Activated CD4-positive, alpha-beta memory T cell treated with anti-CD3 and anti-CD28 coated beads, Interleukin-2, amount 10 ng/mL, durations not matched to agents 7 days and 5 days (primary cell): Measurements from ENCODE around the gene CES4A. TPM values are rescaled to one million over a fixed set of nuclear protein-coding genes. Genes with fewer than 3 reads are reported as not detected.
"Not testable (repeated sequence)": the region's sequence is repeated elsewhere in the genome, so short reads cannot be mapped to it uniquely, and the experiment has no call there.

ENCODE experiments used
- CTCF ChIA-PET: fragments of 350-600 bp; sonication (Branson Sonifier 250); formaldehyde crosslinking; loops from one replicate; lab custom pipeline; 2021; ENCODE audit warnings: antibody characterized with exemption, inconsistent platforms; lab: Charles Lee
- POLR2A ChIA-PET: fragments of 350-600 bp; sonication (Branson Sonifier 250); formaldehyde crosslinking; loops from one replicate; lab custom pipeline; 2021; ENCODE audit warnings: antibody characterized with exemption; lab: Charles Lee
- DNase-seq: peaks from one replicate; pipeline ENCODE4 v3.0.0-alpha.2; 2020
- H3K27ac Mint-ChIP-seq: one replicate; pipeline ENCODE4 v1.8.0; 2021; ENCODE audit warnings: mild to moderate bottlenecking, mixed read lengths
- H3K27me3 Mint-ChIP-seq: one replicate; pipeline ENCODE4 v1.8.0; 2021; ENCODE audit warnings: mixed read lengths
- H3K36me3 Mint-ChIP-seq: one replicate; pipeline ENCODE4 v1.8.0; 2021; ENCODE audit warnings: low read depth, mixed read lengths
- H3K4me1 Mint-ChIP-seq: one replicate; pipeline ENCODE4 v1.8.0; 2021; ENCODE audit warnings: mixed read lengths
- H3K4me3 Mint-ChIP-seq: one replicate; pipeline ENCODE4 v1.8.0; 2021; ENCODE audit warnings: mild to moderate bottlenecking, mixed read lengths
- H3K9me3 Mint-ChIP-seq: one replicate; pipeline ENCODE4 v1.8.0; 2021; ENCODE audit warnings: mixed read lengths
- total RNA-seq, 2 experiments: library from RNA; stranded (reverse); gene quantifications; one replicate each; pipeline ENCODE4 v1.2.3, GENCODE V29; 2021

Gene CES4A
- total RNA-seq, 2 experiments from 2014 or later, result 37.8 to 39.3 TPM

DNA sequence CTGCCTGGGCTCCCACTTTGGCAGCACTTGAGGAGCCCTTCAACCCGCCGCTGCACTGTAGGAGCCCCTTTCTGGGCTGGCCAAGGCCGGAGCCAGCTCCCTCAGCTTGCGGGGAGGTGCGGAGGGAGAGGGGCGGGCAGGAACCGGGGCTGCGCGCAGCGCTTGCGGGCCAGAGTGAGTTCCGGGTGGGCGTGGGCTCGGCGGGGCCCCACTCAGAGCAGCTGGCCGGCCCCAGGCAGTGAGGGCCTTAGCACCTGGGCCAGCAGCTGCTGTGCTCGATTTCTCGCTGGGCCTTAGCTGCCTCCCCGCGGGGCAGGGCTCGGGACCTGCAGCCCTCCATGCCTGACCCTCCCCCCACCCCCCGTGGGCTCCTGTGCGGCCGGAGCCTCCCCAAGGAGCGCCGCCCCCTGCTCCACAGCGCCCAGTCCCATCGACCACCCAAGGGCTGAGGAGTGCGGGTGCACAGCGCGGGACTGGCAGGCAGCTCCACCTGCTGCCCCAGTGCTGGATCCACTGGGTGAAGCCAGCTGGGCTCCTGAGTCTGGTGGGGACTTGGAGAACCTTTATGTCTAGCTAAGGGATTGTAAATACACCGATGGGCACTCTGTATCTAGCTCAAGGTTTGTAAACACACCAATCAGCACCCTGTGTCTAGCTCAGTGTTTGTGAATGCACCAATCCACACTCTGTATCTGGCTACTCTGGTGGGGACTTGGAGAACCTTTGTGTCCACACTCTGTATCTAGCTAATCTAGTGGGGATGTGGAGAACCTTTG, 14.0 kb upstream of the CES4A start:
- not testable (repeated sequence) for H3K9me3 Mint-ChIP-seq, DNase-seq, H3K36me3 Mint-ChIP-seq, H3K27me3 Mint-ChIP-seq
- ChIA-PET CTCF (interaction anchor here (1.0 to 6.7 kb wide), 7 partner anchors 9 to 183 kb away, joined by 3 to 38 read pairs (median 8); partner anchors contain the start of gene CES3), POLR2A (interaction anchor here (0.8 to 3.2 kb wide), 9 partner anchors 9 to 218 kb away, joined by 3 to 13 read pairs (median 4); partner anchors contain the start of genes CBFB, FBXL8 and TRADD)
- peaks cover 38% of the 10 kb centered on the region for H3K4me1 Mint-ChIP-seq
- H3K27ac Mint-ChIP-seq, result peak overlapping the region; percentile 78
- peak overlapping the region; percentile 68 for H3K4me3 Mint-ChIP-seq

DNA sequence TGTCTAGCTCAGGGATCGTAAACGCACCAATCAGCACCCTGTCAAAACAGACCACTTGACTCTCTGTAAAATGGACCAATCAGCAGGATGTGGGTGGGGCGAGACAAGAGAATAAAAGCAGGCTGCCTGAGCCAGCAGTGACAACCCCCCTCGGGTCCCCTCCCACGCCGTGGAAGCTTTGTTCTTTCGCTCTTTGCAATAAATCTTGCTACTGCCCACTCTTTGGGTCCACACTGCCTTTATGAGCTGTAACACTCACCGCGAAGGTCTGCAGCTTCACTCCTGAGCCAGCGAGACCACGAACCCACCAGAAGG, 13.5 kb upstream of the CES4A start:
- CTCF ChIA-PET, result interaction anchor here (1.0 to 6.7 kb wide), 13 partner anchors 8 to 262 kb away, joined by 3 to 38 read pairs (median 7); partner anchors contain the start of genes CES3 and NOL3
- not testable (repeated sequence) for H3K9me3 Mint-ChIP-seq, H3K36me3 Mint-ChIP-seq, H3K27me3 Mint-ChIP-seq
- Mint-ChIP-seq H3K27ac (peak overlapping the region; percentile 78), H3K4me1 (peaks cover 40% of the 10 kb centered on the region), H3K4me3 (peak overlapping the region; percentile 68)
- POLR2A ChIA-PET, result interaction anchor here (0.8 to 3.2 kb wide), 9 partner anchors 10 to 218 kb away, joined by 3 to 13 read pairs (median 4); partner anchors contain the start of genes CBFB, FBXL8 and TRADD
- DNase-seq, result peak; percentile 64

DNA sequence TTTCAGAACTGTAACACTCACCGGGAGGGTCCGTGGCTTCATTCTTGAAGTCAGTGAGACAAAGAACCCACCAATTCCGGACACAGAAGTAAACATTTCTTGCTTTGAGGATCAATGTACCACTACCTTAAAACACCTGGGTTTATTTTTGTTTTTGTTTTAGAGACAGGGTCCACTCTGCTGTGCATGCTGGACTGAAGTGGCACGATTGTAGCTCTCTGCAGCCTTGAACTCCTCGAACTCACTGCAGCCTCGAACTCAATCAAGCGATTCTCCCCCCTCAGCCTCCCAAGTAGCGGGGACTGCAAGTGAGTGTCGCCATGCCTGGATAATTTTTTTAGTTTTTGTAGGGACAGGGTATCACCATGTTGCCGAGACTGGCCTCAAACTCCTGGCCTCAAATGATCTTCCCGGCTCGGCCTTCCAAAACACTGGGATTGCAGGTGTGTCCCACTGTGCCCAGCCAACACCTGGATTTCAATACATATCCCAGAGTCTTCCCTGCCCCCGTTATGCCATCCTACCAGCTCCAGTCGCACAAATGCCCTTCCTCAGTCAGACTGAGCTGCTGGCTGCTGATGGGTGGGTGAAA, 13.0 kb upstream of the CES4A start:
- peaks cover 43% of the 10 kb centered on the region for H3K4me1 Mint-ChIP-seq

DNA sequence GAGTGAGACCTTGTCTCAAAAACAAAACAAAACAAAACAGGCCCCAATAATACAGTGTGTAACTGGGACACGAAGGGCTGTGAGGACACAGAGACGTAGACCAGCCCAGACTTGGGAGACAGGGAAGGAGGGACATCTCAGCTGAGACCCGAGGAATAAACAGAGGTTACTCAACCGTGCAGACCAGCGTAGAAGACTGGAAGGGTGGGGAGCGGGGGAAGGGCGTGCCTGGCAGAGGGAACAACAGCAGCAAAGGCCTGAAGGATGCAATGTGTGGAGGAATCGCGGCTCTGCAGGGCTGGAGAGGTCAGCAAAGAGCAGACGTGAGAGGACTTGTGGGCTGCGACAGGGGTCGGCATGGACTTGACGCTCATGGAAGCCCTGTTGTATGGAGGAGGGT, 11.6 kb upstream of the CES4A start:
- H3K4me1 Mint-ChIP-seq, result peaks cover 50% of the 10 kb centered on the region
- no peak for DNase-seq
- peaks cover 2% of the 10 kb centered on the region for H3K9me3 Mint-ChIP-seq
- CTCF ChIA-PET, result interaction anchor here (0.6 to 6.7 kb wide), 19 partner anchors 13 to 184 kb away, joined by 3 to 38 read pairs (median 6); partner anchors contain the start of genes B3GNT9 and CES3
- no peak overlapping the region for H3K4me3 Mint-ChIP-seq
- H3K27me3 Mint-ChIP-seq, result no peaks in the 10 kb centered on the region
- H3K27ac Mint-ChIP-seq, result peak overlapping the region; percentile 35
- POLR2A ChIA-PET, result interaction anchor here (1.2 to 3.2 kb wide), 4 partner anchors 9 to 182 kb away, joined by 4 to 13 read pairs (median 8); partner anchors contain the start of genes FBXL8 and TRADD
- H3K36me3 Mint-ChIP-seq, result peaks cover 3% of the 10 kb centered on the region

More for the DNA sequence above, 13.0 kb upstream of the CES4A start:
- H3K9me3 Mint-ChIP-seq, result peaks cover 2% of the 10 kb centered on the region
- H3K27me3 Mint-ChIP-seq, result no peaks in the 10 kb centered on the region
- ChIA-PET POLR2A (interaction anchor here (0.8 to 3.2 kb wide), 11 partner anchors 9 to 217 kb away, joined by 3 to 13 read pairs (median 4); partner anchors contain the start of genes CBFB, FBXL8 and TRADD), CTCF (interaction anchor here (1.0 to 6.7 kb wide), 17 partner anchors 8 to 261 kb away, joined by 3 to 38 read pairs (median 5); partner anchors contain the start of genes B3GNT9, CES3 and NOL3)
- no peak for DNase-seq
- H3K4me3 Mint-ChIP-seq, result peak overlapping the region; percentile 68
- peaks cover 3% of the 10 kb centered on the region for H3K36me3 Mint-ChIP-seq
- peak overlapping the region; percentile 78 for H3K27ac Mint-ChIP-seq

DNA sequence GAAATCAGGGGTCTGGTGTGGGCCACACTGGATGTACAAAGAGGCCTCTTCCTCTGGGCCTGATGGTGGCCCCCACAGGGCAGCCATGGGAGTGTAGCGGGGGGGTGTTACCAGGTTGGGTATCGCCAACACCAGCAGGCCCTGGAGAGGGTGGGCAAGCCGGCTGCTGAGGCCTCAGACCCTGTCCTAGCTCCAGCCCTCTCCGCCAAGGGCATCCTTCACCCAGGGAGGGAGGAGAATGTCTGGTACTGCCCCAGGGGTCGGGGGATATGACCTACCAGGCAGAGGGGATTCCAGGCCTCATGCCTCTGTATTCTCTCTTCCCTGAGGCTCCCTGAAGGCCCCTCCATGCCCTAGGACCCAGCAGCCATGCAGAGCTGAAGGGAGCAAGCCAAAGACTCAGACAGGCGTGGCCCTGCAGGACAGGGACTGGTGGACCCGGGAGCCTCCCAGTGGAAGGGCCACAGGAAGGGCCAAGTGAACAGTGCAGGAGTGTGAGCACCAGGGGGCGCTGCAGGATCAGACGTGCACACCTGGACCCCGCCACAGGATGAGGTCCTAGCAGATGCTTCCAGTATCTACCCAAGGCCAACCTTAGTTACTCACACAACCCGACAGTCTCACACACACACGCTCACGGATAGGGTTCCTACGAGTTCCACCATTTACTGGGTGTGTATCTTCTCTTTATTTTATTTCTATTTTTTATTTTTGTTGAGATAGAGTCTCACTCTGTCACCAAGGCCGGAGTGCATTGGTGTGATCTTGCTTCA, 10.9 kb upstream of the CES4A start:
- Mint-ChIP-seq H3K9me3 (peaks cover 2% of the 10 kb centered on the region), H3K27ac (peak overlapping the region; percentile 64), H3K27me3 (no peaks in the 10 kb centered on the region), H3K4me3 (no peak overlapping the region), H3K4me1 (peaks cover 58% of the 10 kb centered on the region), H3K36me3 (peaks cover 8% of the 10 kb centered on the region)
- peak; percentile 92 for DNase-seq
- ChIA-PET POLR2A (interaction anchor here (2.3 kb wide), 2 partner anchors 23 to 36 kb away, joined by 9 to 15 read pairs; no protein-coding TSS in a partner anchor), CTCF (interaction anchor here (0.6 to 6.7 kb wide), 17 partner anchors 13 to 270 kb away, joined by 3 to 38 read pairs (median 4); partner anchors contain the start of genes B3GNT9 and FHOD1)

DNA sequence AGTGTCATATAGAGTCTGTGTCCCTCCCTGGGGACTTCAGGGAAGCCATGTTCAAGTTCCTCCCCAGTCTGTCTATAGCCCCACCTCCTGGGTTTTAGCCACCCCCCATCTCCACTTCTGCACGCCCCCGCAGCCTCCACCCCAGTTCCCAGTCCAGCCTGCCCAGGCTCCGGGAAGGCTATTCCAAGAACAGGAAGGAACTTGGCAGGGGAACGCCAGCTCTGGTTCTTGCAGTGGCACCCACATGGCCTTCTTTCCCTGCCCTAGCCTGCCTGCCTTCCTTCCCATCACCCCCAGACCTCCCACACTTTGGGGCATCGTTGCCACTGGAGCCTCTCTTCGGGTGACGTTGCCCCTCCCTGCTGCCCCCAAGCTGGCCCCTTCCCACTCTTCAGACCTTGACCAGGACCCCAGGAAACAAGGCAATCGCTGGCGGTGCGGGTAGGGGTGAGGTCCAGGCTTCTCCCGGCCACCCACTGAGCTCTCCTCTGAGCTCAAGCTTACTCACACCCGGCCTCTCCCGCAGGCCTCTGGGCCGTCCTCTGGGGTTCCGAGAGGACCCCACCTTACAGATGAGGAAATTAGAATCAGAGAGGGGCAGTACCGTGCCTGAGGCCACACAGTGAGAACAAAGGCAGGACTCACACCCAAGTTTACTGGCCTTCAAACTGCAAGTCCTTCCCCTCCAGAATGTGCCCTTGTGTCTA, 9.2 kb upstream of the CES4A start:
- peaks cover 71% of the 10 kb centered on the region for H3K4me1 Mint-ChIP-seq

DNA sequence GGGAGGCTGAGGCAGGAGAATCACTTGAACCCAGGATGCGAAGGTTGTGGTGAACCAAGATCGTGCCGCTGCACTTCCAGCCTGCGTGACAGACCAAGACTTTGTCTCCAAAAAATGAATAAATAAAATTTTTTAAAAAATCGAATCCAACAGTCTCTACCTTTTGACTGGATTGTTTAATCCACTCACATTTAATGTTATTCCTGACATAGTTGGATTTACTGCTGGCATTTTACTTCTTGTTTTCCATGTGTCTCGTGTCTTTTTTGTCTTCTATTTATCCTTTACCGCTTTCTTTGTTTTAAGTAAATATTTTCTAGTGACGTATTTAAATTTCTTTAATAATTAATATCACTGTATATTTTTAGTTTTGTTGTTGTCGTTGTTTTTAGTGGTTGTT, 5.4 kb upstream of the CES4A start:
- Mint-ChIP-seq H3K9me3 (peaks cover 4% of the 10 kb centered on the region), H3K4me1 (peaks cover 77% of the 10 kb centered on the region), H3K4me3 (no peak overlapping the region), H3K27ac (peak overlapping the region; percentile 98), H3K36me3 (peaks cover 23% of the 10 kb centered on the region), H3K27me3 (no peaks in the 10 kb centered on the region)
- ChIA-PET CTCF (interaction anchor here (0.7 to 3.1 kb wide), 9 partner anchors 8 to 244 kb away, joined by 3 to 20 read pairs (median 3); partner anchors contain the start of gene TMEM208), POLR2A (interaction anchor here (0.6 to 4.6 kb wide), 10 partner anchors 23 to 580 kb away, joined by 3 to 81 read pairs (median 5); partner anchors contain the start of genes CBFB, CTCF, FBXL8 and FHOD1)
- no peak for DNase-seq

More for the DNA sequence above, 9.2 kb upstream of the CES4A start:
- POLR2A ChIA-PET, result interaction anchor here (1.1 to 2.3 kb wide), 3 partner anchors 22 to 179 kb away, joined by 4 to 15 read pairs (median 9); no protein-coding TSS in a partner anchor
- CTCF ChIA-PET, result interaction anchor here (0.9 to 6.7 kb wide), 7 partner anchors 25 to 206 kb away, joined by 3 to 38 read pairs (median 6); no protein-coding TSS in a partner anchor
- no peak overlapping the region for H3K27ac Mint-ChIP-seq
- H3K36me3 Mint-ChIP-seq, result peaks cover 9% of the 10 kb centered on the region
- H3K4me3 Mint-ChIP-seq, result no peak overlapping the region
- no peak for DNase-seq
- no peaks in the 10 kb centered on the region for H3K27me3 Mint-ChIP-seq
- peaks cover 2% of the 10 kb centered on the region for H3K9me3 Mint-ChIP-seq

DNA sequence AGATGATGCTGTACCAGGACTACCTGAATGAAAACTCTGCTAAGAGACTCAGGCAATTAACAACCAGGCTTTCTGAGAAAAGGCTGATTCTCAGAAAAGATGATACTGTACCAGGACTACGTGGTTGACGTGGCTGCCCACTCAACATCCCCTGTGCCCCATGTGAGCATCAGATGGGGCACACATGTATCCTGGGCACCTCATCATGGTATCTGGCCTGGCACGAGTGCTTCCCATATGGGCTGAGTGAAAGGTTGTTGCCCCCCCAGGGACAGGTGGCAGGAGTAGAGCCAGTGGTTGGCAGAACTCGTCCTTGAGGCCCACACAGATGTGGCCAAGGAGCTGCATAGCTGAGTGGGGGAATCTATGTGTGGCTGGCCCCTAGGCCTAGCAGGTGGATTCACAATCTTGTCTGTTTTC, 3.5 kb upstream of the CES4A start:
- DNase-seq, result peak; percentile 81
- ChIA-PET CTCF (interaction anchor here (0.5 to 3.1 kb wide), 12 partner anchors 22 to 496 kb away, joined by 3 to 20 read pairs (median 4); partner anchors contain the start of genes ATP6V0D1, CES3 and NAE1), POLR2A (interaction anchor here (0.6 to 4.6 kb wide), 13 partner anchors 9 to 262 kb away, joined by 3 to 81 read pairs (median 5); partner anchors contain the start of genes B3GNT9, CBFB, FBXL8 and TRADD)
- Mint-ChIP-seq H3K4me1 (peaks cover 70% of the 10 kb centered on the region), H3K4me3 (peak overlapping the region; percentile 7), H3K36me3 (peaks cover 23% of the 10 kb centered on the region), H3K27ac (peak overlapping the region; percentile 98), H3K27me3 (no peaks in the 10 kb centered on the region), H3K9me3 (peaks cover 4% of the 10 kb centered on the region)

DNA sequence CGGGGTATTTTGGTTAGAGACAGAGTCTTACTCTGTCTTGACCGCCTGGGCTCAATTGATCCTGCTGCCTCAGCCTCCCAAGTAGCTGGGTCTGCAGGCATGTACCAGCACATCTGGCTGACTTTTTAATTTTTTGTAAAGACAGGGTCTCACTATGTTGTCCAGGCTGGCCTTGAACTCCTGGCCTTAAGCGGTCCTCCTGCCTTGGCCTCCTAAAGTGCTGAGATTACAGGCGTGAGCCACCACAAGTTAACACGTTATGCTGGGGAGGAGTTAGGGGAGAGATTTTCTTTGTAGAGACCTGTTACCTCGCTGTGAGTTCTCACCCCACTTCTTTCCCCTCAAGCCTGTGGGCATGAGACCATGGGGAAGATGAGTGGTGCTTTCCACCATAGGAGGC, 1.8 kb upstream of the CES4A start:
- Mint-ChIP-seq H3K27ac (peak overlapping the region; percentile 98), H3K27me3 (no peaks in the 10 kb centered on the region), H3K4me1 (peaks cover 60% of the 10 kb centered on the region), H3K4me3 (peak overlapping the region; percentile 13), H3K36me3 (peaks cover 23% of the 10 kb centered on the region), H3K9me3 (peaks cover 4% of the 10 kb centered on the region)
- DNase-seq, result no peak
- ChIA-PET CTCF (interaction anchor here (0.6 to 2.2 kb wide), 5 partner anchors 20 to 169 kb away, joined by 4 to 9 read pairs (median 5); partner anchors contain the start of gene CES3), POLR2A (interaction anchor here (1.4 to 4.6 kb wide), 5 partner anchors 13 to 172 kb away, joined by 5 to 81 read pairs (median 15); partner anchors contain the start of genes FBXL8 and TRADD)

DNA sequence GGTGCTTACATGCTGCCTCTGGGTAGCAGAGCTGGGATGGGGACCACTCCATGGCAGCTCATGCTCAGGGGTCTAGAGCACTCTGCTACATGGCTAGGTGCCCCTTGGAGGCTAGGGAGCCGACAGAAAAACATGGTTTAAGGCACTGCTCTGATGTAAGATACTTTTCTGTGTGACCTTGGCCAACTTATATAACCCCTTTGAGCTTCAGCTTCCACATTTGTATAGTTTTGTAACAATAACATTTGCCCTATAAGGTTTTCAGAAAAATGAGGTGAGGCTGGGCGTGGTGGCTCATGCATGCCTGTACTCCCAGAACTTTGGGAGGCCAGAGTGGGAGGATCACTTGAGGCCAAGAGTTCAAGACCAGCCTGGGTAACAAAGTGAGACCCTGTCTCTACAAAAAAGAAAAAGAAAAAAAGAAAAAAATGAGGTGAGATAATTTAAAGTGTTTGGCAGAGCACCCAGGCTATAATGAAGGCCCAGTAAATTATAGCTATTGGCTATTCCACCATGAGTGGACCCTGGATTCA, 3.2 kb downstream of the CES4A start:
- Mint-ChIP-seq H3K4me1 (peaks cover 17% of the 10 kb centered on the region), H3K36me3 (peaks cover 7% of the 10 kb centered on the region), H3K27me3 (no peaks in the 10 kb centered on the region), H3K27ac (no peak overlapping the region), H3K9me3 (peaks cover 4% of the 10 kb centered on the region), H3K4me3 (no peak overlapping the region)
- POLR2A ChIA-PET, result interaction anchor here (1.1 to 3.5 kb wide), 6 partner anchors 9 to 167 kb away, joined by 3 to 15 read pairs (median 4); partner anchors contain the start of gene CBFB
- DNase-seq, result no peak
- CTCF ChIA-PET, result interaction anchor here (0.9 to 1.5 kb wide), 5 partner anchors 21 to 235 kb away, joined by 3 to 8 read pairs (median 4); partner anchors contain the start of gene TMEM208
